HG03103 (cell line): ENCODE data around the gene DOCK10.
A peak's percentile ranks its signal among the peaks of the same experiment; 100 is the strongest.

Experiments
- ATAC-seq: cut with Tn5 transposase; IDR thresholded peaks from one replicate; pipeline ENCODE4 v1.9.1; 2021; ENCODE audit warnings: low read depth; ENCODE audit not compliant: unreplicated experiment

DOCK10 gene

DNA sequence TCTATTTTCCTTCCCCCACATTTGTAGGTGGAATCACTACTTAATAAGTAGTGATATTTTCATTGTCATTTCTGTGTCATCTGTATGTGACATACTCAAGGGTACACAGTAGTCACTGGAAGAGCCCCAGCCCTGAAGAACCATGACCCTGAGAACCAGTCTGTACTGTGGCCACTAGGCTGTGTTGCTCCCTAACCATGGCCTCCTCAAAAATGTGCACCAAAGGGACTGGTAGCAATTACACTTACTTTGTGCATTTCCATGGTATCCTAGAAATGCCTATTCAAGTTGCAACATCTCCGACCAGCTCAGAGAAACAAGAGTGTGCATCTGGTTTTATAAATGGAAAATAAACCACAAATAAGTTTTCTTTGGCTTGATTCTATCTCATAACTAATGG lies 155.1 kb downstream of the DOCK10 start:
- no peak for ATAC-seq

DNA sequence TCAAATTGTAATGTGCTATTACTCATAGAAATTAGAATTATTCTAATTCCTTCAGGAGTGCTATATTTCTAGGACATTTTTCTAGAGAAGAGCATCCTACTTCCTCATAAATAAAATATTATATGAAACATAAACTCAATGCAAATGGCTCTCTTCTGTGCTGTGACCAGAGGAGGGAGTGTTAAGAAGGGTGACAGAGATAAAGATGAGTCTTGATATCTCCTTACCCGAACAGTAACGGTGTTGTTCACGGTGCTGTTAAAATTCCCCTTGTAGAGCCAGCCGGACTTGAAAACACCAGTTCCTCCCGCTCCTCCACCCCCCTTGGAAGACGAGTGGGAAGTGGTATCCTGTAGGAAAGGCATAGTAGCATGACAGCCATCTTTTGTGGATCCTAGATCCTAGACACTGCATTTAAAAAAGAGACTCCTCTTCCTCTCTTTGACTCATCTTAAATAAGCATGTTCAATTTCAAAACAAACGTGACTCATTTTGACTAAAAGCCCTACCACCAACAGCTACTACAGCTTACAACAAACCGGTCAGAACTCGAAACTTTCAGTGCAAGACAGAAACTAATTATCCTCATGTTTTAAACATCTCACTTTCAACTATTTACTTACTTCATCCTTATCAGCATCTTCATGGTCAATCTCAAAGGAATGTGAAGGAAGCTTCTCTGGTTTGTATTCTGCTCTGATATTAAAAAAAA lies 156.3 kb downstream of the DOCK10 start:
- peak; percentile 88 for ATAC-seq

DNA sequence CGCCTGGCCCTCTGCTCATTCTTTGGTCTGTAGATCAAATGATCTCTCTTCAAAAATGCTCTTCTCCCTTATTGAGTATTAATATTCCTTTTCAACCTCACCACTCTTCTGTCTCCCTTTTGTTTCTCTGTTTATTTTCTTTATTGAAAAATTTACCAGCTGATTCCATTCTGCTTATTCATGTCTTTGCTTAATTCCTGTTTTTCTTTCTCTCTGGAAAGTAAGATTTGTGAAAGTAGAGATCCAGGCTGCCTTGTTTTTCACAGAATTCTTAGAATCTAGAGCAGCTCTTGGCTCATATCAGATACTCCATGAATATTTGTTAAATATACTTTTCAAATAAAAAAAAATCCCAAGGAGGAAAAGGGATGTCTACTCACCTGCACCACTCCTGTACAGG lies 157.0 kb downstream of the DOCK10 start:
- ATAC-seq: no peak

DNA sequence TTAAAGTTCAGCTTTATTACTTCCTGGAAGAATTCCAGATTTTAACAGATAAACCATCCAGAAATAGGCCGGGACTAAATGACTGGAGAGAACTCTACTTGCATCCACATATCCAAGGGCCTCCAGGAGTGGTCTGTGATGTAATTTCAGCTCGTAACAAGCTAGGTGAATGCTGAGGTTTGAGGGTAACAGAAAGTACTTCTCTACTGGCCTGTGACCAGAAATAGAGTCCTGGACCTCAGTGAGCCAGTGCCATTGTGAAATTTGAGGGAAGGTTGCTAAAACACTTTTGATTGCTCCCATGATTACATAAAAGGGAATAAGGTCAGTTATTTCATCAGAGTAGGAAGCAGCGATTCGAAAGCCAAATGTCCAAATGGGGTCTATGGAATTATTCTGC lies 158.1 kb downstream of the DOCK10 start:
- ATAC-seq: no peak

DNA sequence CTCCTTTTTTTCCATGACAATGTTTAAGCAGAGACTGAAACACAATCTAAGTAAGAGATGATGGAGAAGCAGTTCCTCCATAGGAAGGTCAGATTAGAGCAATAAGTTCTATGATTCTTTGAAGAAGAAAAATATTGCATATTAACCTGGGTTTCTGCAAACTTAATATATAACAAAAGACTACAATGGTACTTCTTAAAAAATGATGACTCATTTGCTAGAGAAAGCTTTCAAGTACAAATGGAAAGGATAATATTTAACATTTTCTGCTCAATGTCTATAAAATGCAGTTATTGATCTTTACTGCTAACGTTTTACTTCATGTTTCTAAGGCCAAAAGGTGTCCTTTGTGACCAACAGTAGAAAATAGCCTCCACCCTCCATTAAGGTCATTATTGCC lies 158.6 kb downstream of the DOCK10 start:
- ATAC-seq: no peak

DNA sequence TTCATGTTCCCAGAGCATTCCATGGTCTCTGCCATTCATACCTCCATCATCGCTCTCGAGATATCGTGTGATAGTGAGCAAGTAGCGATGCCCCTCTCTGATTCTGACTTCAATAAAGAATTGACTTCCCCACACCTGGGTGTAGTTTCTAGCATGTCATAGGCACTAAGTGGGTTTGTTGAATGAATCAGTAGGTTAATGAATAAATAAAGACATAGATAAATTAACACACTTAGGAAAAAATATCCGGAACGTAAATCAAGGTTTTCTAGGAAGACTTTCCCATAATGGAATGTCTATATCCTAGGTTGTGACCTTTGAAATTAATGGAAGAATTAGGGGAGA lies 159.1 kb downstream of the DOCK10 start:
- ATAC-seq: no peak

DNA sequence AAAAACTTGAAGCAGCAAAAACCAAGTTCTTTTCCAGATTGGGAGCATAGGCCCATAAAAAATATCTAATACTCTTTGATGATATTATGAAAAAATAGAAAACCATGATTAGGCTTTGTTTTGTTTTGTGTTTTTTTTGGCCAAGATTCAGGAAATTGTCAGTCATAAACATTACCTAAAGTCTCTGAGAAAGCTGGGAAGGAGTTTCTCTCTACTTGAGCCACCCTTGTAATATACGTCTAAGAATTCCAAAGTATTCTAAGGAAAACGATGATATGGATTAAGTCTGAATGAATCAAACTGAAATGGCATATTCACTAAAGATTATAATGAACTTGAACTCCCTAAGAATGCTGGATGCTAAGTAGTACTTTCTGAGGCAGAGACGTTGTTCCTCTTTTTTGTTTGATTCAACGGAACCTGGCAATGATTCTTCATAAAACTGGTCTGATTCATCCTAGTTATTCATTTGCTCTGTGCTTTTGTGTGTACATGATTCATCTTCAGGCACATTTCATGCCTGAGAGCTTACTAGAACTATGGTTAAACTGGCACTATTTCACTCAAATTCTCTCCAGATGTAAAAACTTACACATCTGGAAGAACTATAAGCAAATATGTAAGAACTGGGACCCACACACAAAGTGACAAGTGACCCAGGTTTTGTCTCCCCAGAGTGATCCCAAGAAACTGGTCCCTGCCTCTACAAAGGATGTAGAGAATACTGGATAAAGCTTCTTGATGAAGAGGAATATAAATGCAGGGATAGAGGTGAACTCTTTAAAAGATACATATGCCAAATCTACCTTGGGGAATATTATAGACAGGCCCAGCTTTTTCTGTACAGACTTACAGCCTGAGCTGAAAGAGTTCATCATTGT lies 159.7 kb downstream of the DOCK10 start:
- ATAC-seq: no peak

DNA sequence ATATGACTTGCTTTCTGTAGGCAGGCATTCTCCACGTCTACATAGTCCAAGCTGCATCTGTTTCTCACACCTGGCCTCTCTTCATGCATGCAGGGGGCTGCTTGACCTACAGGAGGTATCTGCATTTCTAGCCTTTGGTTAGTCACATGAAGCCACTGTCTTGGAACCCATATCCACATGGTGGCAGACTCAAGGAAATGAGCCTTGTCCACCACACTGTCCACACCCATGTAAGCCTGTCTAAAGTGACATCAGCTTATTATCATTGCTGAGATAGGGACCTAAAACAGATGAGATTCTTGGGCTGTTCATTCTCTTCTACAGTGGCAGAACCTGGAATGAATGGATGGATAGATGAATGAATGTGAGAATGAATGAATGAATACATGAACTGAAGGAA lies 160.4 kb downstream of the DOCK10 start:
- ATAC-seq: no peak

DNA sequence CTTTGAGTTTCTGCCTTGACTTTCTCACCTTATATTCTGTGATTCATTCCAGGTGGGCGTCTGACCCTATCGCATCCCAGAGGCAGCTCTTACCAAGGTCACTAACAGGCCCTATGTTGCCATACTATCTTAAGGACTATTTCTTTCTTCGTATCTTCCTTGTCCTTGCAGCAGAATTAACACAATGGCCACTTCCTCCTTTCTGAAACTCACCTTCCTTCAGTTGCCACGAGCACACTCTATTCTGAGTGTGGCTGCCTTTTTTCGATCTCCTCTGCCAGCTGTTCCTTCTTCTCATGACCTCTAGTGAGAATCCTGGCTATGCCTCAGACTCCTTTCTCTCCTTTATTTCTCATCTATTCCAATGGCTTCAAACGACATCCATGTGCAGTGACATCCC lies 165.7 kb downstream of the DOCK10 start:
- ATAC-seq: no peak

DNA sequence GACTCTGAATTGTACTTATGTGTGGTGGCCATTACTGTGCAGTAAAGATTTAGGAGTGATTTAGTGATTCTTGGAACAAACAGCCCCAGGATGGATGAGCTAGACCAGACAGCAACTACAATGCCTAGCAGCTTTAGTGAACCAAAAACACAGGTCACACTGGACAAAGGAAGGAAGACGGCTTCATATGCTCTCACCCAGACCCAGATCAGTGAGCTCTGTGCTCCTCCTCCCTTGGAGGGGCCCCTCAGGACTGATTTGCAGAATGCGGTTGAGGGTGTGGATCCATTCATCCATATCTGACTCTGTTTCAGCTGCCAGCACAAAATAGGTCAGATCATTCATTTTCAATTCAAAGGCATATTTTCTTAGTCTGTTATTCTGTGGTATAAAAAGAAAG lies 166.4 kb downstream of the DOCK10 start:
- peak; percentile 56 for ATAC-seq

DNA sequence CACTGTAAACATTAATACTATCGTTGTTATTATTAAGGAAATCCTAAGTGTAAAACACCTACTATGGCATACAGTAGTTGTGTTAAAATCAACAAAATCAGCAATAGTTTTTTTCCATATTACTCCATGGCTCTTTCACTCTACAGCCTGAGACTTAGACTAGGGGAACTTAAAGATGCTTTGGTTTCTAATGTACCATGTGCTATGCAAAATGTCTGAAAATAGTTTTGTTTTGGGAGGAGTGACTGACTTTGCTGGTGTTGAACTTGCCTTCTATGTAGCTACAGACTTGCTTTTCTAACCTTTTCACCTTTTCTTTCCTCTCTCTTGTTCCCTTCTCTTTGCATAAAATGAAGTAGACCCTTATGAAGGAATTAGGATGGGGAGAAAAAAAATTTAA lies 167.1 kb downstream of the DOCK10 start:
- peak; percentile 45 for ATAC-seq

DNA sequence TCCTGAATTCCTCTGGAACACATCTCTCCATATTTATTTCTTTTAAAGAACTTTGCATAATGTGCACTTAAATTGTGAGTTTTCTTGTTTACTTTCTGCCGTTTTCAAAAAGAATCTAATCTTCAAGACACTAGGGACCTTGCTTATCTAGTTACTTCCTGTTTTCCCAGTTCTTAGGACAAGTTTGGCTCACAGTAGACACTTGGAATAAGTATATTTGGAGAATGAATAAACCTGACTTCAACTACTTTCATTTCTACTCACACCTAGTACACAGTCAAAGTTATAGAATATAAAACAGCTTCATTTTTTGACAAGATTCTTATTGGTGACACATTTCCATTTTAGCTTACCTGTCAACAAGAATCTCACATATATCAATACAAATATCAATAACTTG lies 170.5 kb downstream of the DOCK10 start:
- no peak for ATAC-seq

DNA sequence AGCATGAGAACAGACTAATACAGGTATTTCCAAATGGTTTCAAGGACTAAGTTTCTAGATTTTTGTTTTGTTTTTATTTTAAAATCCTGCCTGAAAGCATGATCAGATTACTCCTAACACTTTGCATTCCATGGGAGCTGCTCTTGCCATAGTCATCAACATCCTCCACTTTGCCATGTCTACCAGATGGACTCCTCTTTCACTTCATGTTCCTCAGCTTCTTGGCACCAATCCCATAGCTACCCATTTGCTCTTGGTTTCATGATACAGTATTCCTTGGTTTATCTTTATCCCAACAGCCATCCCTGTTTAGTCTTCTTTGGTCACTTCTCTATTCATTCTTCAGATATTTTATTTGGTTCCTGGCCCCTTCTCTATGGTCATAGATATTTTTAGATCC lies 171.9 kb downstream of the DOCK10 start:
- ATAC-seq: no peak

DNA sequence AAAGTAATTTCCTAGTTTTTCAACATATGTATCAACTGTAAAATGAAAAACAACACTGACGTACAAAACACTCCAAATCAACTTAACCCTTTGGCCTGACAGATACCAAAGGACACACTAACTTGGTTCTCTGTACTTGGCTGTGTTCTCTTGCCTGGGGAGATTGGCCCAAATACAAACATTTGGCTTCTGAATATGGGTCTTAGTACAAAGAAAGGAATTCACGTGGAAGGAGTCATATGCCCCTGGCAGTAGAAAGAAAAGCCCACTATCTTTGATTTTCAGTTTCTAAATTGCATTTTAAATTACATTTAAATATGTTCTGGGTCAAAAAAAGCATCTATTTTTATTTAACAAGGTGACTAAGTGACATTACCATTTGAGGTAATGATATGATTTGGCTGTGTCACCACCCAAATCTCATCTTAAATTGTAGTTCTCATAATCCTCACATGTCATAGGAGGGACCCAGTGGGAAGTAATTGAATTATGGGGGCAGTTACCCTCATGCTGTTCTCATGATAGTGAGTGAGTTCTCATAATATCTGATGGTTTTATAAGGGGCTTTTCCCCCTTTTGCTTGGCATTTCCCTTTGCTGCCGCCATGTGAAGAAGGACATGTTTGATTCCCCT lies 172.6 kb downstream of the DOCK10 start:
- ATAC-seq: no peak

DNA sequence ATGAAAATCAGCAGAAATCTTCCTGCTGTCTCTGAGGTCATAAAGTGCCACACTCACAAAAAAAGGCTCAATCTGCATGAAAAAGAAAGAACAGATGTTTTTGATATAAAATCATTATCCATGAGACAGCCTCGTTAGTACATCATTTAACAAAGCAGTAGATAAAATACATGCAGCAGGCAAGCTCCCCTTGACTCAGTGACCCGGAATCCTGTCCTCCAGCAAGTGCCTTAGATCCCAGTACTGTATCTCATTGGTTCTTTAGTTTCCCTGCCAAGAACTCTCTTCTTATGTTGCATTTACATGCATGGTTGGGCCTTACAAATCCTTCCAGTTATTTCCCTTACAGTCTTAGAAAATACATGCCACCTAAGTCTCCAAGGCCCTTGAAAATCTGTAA lies 177.3 kb downstream of the DOCK10 start:
- no peak for ATAC-seq

DNA sequence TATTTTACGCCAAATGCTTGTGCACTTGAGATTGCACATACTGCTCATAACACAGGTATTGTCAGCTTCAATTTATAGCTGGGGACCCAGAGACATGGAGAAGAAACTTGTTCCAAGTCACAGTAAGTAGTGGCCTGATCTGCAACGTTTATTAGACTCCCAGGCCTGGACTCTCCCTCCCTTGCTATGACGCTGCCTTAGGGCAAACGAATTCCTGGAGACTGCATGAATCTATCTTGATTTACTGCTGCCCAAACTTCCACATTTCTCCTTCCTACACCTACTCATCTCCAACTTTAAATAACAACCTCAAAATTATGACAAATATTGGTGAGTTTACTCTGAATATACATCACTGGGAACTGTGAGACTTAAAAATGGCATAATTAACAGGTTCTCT lies 181.0 kb downstream of the DOCK10 start:
- no peak for ATAC-seq

DNA sequence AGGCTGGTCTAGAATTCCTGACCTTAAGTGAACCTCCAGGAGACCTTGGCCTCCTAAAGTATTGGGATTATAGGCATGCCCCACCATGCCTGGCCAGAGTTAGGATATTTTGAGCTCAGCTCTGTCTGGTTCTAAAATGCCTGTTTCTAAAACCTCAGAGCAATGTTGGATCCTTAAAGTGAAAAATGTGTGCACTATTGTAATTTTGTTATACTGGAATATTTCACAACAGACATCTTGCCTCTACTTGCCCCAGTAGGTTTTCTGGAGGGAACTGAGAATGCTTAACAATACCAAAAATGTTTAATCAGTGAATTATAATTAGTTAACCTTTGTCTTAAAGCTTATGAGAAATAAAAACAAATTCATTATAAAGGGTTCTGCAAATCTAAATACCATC lies 181.5 kb downstream of the DOCK10 start:
- no peak for ATAC-seq

DNA sequence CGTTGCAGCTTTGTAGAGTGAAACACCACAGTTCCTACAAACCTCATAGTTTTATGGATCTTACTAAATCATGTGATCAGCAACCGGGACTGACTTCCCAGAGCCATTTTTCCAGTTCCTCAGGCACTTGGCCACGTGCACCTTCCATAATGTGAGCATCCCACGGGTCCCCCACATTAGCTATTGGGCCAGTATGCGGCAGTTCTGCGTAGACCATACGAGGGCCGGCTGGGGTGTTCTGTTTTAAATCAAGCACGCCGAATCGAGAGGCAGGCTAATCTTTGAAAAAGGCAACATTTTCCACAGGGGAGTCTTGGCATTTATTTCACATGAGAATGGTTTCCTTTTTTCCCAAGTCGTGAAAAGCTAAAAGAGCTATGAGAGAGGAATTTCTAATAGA lies 190.5 kb downstream of the DOCK10 start:
- ATAC-seq: no peak

DNA sequence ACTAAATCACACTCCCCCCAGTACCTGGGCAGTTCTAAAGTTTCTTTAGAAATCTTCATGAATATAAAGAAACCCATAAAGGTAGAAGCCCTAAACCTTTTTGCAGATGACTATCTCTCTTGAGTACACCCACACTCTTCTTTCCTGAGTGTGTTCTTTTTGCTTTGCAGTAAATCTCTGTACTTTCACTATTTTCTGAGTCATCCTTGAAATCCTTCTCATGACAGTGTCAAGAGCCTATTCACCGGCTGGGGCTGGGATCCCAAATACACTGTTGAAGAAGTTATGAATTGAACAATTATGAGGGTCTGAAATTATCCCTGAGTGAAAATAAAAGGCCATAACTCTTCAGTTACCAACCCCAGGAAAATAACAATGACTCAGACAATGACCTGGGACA lies 192.2 kb downstream of the DOCK10 start:
- no peak for ATAC-seq

DNA sequence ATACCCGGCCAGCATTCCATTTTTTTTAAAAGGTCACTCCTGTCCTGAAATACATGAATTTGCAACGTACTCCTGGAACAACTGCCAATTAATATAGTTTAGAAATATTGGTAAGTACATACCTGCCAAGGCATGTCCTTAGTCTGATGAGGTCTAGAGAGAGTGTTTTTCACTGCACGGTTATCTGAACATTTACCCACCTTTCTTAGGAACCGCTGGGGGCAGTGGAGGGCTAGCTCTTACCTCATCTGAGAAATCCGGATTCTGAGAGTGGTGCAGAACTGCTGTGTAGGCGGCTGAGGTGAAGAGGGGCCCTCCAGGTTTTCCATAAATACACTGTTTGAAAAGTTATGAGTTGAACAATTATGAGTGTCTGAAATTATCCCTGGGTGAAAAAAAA lies 193.0 kb downstream of the DOCK10 start:
- no peak for ATAC-seq

DNA sequence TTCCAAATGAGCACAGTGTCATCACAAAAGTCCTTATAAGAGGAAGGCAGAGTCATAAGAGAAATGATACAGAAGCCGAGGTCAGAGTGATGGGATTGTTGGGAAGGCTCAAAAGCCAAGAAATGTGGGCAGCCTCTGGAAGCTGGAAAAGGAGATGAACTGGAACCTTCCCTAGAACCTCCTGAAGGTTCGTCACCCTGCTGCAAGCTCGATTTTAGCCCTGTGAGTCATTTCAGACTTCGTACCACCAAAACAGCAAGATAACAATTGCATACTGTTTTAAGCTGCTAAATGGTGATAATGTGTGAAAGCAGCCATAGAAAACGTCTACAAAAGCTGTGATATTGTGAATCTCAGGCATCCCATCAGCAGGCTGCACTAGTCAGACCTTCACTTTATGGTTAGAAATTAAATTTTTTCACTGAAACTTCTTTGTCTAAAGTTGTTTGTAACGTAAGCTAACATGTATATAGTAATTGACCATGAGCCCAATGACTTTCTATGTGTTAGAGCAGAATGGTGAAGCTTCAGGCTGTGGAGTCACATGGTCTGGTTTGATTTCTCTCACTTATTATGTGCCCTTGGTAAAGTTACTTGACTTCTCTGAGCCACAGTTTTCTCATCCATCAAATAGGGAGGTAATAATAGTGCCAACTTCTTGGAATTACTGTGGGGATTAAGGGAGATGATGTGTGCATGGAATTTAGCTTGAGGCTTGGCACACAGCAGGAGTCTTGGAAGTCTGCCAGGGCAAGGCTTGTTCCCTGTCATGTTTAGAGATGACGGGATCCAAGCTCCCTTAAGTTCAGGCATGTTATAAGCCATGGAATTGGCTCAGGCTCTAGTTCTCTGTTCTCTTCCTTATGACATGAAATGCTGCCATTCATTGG lies 194.1 kb downstream of the DOCK10 start:
- ATAC-seq: no peak
